Measurements from ENCODE around the gene RBM47.

GRCh38 chr4:40629401-40630334 lies at the start of gene RBM47:
- TF ChIP-seq ZNF704 (tag by site-specific recombination; IDR thresholded peaks at IDR 0.05) (no peak), CTCF (tag by site-specific recombination; IDR thresholded peaks at IDR 0.05) (no peak), ZNF175 (tag by site-specific recombination; IDR thresholded peaks at IDR 0.05) (no peak), GLI2 (tag by site-specific recombination; IDR thresholded peaks at IDR 0.05; ENCODE audit: borderline replicate concordance, low read depth) (no peak), BCL11A (tag by site-specific recombination; IDR thresholded peaks at IDR 0.05; ENCODE audit: low read depth) (no peak)
